NCI-H510A treated with DMSO at 0.1 percent for 48 hours (cell line): ENCODE measurements around the gene TOX2.

ENCODE experiments used
- DNase-seq: peaks from one replicate; lab custom pipeline; 2025; lab: John Stamatoyannopoulos, UW

The TOX2 gene

GRCh38 chr20:44001667-44002596 lies 87.3 kb downstream of the TOX2 start:
- no peak for DNase-seq

GRCh38 chr20:44002861-44003260 lies 88.2 kb downstream of the TOX2 start:
- DNase-seq = no peak

GRCh38 chr20:44003609-44004008 lies 89.0 kb downstream of the TOX2 start:
- DNase-seq = no peak

- no peak for DNase-seq
These were observed 89.8 kb downstream of the TOX2 start for GRCh38 chr20:44004306-44004915.

DNA sequence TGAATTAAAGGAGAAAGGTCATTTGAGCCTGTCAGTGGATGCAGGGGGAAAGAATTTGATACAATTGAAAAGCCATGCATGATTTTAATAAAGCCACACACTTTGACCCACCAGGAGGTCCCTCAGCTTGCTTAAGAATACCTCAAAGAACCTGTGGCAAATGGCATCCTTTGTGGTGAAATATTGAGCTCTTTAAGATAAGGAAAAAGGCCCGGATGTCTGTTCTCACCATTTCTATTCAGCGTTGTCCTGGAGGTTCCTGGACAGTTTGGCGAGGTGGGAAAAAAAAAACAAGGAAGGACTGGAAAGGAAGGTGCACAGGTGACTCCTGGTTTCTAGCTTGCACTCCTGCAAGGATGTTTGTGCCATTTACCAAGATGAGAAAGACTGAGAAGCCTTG lies 91.0 kb downstream of the TOX2 start:
- no peak for DNase-seq

DNA sequence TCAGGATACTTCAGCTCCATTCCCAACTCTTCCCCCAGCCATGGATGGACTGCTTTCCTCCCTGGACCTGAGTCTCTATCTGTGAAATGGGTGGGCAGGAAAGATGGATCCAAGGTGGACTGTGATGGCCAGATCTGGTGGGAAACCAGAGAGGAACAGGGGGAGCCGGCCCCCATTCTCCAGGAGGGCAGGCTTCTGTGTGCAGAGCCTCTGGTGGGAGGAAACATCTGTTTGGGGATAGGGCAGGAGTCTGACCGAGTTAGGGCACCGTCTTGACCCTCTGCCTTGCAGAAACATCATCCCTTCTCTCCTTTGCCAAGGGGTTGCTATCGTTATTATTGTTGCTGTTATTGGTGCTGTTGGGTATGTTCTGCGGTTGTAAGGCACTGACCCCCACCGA lies 91.5 kb downstream of the TOX2 start:
- DNase-seq = no peak

DNA sequence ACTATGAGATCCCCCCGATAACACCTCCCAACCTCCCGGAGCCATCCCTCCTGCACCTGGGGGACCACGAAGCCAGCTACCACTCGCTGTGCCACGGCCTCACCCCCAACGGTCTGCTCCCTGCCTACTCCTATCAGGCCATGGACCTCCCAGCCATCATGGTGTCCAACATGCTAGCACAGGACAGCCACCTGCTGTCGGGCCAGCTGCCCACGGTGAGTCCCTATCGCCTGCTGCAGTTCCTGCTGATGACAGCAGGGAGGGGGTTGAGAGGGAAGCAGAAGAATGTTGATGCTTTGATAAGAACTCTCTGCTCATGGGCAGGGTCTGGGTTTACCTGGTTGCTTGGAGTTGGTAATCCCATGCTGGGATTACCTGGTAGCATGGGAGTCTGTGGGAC lies 91.9 kb downstream of the TOX2 start:
- DNase-seq = no peak

- DNase-seq = no peak
These were observed 94.4 kb downstream of the TOX2 start for GRCh38 chr20:44008806-44009678.

GRCh38 chr20:44009679-44009992 lies 95.0 kb downstream of the TOX2 start:
- DNase-seq = no peak

GRCh38 chr20:44010162-44010704 lies 95.6 kb downstream of the TOX2 start:
- no peak for DNase-seq

DNA sequence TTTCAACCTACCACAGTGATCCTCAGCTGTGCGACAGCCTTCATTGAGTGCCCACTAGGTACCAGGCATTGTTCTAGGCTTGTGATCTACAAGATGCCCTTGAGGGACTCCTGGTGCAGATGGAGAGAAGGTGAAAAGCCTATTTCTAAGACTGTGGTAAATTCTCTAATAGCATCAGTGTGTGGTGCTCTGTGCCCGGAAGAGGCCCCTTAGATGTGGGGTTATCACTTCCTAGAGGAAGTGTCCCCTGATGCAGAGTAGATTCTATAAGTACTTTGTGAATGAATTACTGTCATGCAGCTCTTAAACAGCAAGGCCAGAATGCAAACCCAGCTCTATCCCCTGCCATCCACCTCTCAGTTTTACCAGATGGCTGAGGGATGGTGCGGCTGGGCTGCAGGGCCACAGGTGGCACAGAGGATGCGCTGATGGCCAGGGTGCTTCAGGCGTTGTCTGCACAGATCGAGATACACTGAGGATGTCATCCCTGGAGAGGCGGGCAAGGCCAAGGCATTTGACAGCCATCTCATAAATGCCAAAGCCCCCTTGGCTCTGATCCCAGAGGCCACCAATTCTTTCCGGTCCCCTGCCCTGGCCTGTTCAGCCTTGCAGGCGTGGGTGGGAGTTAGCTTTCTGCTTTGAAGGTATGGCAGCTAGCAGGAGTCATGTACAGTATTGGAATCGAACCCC lies 96.7 kb downstream of the TOX2 start:
- no peak for DNase-seq

DNA sequence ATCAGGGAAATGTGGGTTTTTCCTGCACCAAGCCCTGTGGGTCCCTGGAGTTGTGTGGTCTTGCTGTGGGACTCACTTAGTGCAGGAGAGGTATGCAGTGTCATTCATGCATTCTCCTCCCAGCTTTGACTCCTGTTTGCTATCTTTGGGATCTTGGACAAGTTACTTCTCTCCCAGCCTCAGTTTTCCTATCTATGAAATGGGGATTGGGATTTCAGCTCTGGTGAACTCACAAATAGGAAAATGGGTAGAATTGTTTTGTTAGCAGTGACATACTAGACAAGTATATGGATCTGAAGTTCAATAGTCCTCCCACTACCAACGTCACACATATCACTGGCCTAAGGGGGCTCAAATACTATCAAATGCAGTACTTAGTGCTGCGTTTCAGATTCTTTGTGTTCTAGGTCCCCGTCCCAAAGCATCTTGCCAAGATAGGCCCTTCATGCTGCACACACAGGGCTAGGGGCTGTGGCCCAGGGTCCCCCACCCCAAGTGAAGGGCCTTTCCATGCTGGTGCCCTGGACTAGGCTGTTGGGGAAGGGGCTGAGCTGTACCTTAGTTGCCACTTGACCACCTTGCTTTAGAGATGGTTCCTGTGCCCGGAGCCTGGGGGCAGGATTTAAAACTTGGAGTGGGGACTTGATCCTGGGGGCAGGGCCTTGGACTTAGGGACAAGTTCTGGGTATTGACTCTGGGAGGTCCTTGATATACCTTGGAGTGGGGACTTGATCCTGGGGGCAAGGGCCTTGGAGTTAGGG lies 98.0 kb downstream of the TOX2 start:
- DNase-seq = no peak

DNA sequence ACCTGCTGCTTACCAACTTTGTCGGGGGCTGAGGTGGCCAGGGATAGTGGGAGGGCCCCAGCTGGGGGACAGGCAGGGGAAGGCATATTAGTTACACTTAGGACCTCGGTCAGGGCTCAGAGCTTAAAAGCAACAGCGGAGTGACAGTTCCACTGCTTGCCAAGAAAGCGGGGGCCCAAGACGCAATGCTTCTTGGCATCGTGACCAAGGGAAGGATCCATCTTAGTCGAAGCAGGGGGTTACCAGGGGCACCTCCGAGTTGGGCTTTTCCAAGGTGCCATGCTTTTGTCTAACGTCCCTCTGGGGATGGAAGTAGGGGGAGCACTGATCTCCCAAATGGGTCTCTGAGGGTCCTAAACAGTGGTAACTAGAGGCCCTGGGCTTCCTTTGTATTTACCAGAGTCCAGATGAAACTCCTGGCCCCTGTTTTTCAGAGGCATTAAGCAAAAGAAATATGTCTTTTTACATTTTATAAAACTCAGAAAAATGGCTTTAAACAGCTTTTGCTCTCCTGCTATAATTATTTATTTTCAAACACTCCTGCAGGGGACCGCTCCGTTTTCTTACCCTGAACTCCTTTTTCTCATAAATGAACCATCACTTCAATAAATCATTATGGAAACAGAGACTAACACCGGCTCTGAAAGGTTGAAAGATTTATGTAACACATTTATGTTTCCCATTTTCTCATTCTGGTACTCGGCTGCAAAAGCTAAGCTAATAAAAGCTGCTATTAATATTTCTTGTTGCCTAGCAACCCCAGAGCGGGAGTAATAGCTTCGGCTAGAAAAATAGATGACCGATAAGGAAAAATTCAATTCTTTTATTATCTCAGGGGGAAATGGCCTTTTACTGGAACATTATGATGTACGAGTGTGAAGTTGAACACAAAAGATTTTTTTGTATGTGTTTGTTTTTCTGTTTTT lies 100.4 kb downstream of the TOX2 start:
- no peak for DNase-seq

- DNase-seq = no peak
These were observed 101.1 kb downstream of the TOX2 start for GRCh38 chr20:44015733-44016103.

- no peak for DNase-seq
These were observed 101.9 kb downstream of the TOX2 start for GRCh38 chr20:44016525-44016924.

DNA sequence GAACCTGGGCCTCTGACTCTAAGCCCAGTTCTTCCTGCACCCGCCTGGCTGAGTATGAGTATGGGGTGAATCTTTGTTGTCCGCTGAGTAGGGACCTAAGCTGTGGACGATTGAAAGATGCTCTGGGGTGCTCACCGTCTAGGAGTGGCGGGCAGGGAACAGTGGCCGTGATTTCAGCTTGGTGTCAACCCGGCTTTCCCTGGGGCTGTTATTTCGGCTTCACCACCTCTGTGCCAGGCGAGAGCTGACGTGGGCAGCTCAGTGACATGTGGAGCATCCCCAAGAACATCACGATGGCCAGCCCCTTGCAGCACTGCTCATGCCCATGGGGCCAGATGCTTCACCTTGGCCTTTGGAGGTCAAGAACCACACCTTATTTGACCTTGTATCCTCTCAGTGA lies 102.6 kb downstream of the TOX2 start:
- DNase-seq = no peak

DNA sequence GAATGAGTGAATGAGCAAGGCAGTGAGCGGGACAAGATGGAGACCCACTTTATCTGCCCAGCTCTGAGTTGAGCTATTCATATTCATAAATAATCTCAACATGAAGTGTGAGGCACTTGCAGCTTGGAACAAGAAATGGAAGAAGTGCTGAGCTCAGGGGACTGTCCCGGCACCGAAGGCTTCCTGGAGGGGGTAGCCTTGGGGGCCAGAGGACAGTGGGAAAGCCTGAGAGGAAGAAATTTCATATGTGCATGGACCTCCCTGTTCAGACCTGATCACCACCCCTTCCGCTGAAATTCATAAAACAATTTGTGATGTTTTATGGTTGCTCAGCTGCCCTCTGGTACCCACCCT lies 103.2 kb downstream of the TOX2 start:
- no peak for DNase-seq

GRCh38 chr20:44018259-44018941 lies 103.7 kb downstream of the TOX2 start:
- peak; percentile 97 for DNase-seq

DNA sequence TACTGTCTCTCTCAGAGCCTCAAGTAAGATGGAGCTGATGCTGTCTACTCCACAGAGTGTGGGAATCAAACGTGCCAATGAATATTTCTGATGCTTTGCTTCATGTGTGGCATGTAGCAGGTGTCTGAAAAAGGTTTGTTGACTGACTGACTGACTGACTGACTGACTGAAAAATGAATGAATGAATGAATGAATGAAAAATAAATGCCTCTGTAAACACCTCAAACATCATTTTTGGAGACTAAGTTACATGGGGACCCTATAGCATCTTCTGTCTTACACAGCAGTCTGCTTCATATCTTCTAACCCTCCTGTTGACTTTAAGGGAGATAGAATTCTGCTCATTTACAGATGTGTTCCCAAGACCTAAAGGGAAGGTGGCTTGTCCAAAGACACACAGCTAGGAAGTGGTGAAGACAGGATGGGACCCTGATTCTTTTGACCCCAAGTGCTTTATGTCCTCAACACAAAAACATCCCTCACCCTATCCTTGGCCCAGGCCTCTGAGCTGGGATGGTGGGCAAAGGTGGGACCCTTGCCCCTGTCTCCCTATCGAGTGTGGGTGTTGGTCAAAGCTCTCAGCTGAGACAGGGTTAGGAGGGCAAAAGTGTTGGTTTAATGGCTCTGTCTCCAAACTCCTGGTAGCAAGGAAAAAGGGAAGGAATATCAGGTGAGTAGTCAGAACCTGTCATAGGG lies 104.4 kb downstream of the TOX2 start:
- no peak for DNase-seq
